Left cardiac atrium (tissue), 4 donors: ENCODE measurements around the gene OR7E24. TPM values are rescaled to one million over a fixed set of nuclear protein-coding genes. Genes with fewer than 3 reads are reported as not detected.
"Not testable (repeated sequence)": the region's sequence is repeated elsewhere in the genome, so short reads cannot be mapped to it uniquely, and the experiment has no call there.

Source experiments
- ATAC-seq, 2 donors: fragments of 200-7000 bp; cut with Tn5 transposase; one replicate each; pipeline ENCODE4 v1.9.1; 2020; ENCODE audit warnings: mild to moderate bottlenecking in 2 of 2, moderate library complexity in 2 of 2
- DNase-seq: peaks from one replicate; pipeline ENCODE4 v3.0.0-alpha.2; 2020
- intact Hi-C, 2 donors: fragments of 100-400 bp; cut with DNase I; formaldehyde crosslinking; loops; one replicate each; pipeline versions ENCODE4 v1.14.1 to v1.15.1; 2022 to 2023
- long read RNA-seq: library from polyadenylated mRNA; unstranded; transcript quantifications from one replicate; pipeline ENCODE4 v2.0.0, GENCODE V29; 2021
- total RNA-seq, 2 donors: library from RNA; stranded (reverse); fragmentation: NEBNext Ultra II Directional; extraction: Animal tissue kit (Norgen Biotek cat#: 25700); gene quantifications; one replicate each; pipeline ENCODE4 v1.2.1, GENCODE V29; 2021
- donor health status: DM: no; HTN: yes; CAD: no.
- donor health status: DM: no; HTN: yes; CAD: no; lungs with severe emphysema.
- donor health status: DM: yes; HTN: yes; CAD: no.
- donor health status: Dilated cardiomyopathy.

Gene OR7E24
- total RNA-seq: not detected
- long read RNA-seq: 0 reads

DNA sequence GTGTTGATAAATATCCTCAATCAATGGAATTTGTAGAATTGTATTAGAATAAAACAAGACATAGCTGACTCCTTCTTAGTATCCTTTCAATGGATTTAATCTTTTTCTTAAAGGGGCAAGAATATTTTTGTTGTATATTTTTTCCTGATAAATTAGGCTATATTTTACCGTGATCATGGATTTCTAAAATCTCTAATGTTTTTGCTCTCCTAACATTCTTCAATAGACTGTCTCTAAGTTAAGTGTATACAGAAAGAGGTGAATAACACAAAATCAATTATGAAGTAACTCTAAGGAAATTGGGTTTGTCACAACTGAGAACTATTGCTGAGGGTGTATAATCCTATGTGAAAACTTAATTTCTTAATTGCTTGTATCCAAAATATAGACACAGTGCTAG is at the start of gene OR7E24:
Gene OR7E24, plus strand, starts transcription at position 301 of the 400 bp plus-strand sequence. CDS start 114 bp downstream, outside the sequence.
- intact Hi-C loops: no loop called here
- ATAC-seq: no peak
- DNase-seq: no peak

DNA sequence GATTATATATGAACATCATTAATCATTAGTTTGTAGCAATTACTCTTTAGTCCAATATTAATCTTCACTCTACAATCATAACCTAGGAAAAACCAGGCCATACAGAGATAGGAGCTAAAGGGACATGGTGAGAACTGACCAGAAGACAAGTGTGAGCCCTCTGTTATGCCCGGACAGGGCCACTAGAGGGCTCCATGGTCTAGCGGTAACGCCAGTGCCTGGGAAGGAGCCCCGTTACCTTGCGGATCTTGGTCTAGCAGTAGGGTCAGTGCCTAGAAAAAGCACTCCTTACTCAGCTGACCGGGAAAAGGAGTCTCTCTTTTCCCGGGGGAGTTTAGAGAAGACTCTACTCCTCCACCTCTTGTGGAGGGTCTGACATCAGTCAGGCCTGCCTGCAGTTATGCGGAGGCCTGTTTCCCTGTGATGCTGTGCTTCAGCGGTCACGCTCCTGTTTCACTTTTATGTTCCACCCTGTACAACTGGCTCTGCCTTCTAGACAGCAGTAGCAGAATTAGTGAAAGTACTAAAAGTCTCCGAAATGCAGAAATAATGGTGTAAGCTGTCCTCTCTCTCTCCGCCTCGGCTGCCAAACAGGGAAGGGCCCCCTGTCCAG is 45.1 kb upstream of the OR7E24 start:
- DNase-seq (peak; percentile 77), ATAC-seq (peak in 1 of 2 donors; percentile 81)
- intact Hi-C loops: loop anchor here in 1 of 2 donors (5.0 kb wide), 1 partner anchor 592 kb away; no protein-coding TSS in a partner anchor

GRCh38 chr19:9219489-9219888 is 31.2 kb upstream of the OR7E24 start, which contains the start of gene OR7D4:
OR7D4 (minus strand) TSS chr19:9219589; CDS start chr19:9214837, 4,752 bp downstream.
- intact Hi-C loops: no loop called here
- no peak for DNase-seq
- no peak for ATAC-seq

- intact Hi-C loops: no loop called here
- ATAC-seq (no peak), DNase-seq (no peak)
Observed at GRCh38 chr19:9251236-9251635, 506 bp downstream of the OR7E24 start.

- intact Hi-C loops, DNase-seq, ATAC-seq: not testable (repeated sequence)
Observed at GRCh38 chr19:9283485-9283884, 32.8 kb downstream of the OR7E24 start.

GRCh38 chr19:9289231-9289884 is 38.6 kb downstream of the OR7E24 start:
- ATAC-seq: no peak
- DNase-seq: no peak
- intact Hi-C loops: no loop called here

DNA sequence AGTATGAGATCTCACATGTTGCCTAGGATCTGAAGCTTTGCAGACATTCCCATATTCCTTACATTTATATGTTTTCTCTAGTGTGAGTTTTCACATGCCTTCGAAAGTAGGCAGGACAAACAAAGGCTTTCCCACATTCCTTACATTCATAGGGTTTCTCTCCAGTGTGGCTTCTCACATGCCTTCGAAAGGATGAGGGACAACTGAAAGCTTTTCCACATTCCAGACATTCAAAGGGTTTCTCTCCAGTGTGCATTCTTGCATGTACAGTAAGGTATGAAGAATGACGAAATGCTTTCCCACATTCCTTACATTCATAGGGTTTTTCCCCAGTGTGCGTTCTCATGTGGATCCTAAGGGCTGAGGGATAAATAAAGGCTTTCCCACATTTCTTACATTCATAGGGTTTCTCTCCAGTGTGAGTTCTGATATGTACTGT is 44.7 kb downstream of the OR7E24 start:
- intact Hi-C loops: no loop called here
- no peak for DNase-seq

GRCh38 chr19:9296336-9296735 is 45.6 kb downstream of the OR7E24 start:
- ATAC-seq (no peak), DNase-seq (no peak)
- intact Hi-C loops: no loop called here

More for the DNA sequence above, 44.7 kb downstream of the OR7E24 start:
- no peak for ATAC-seq

Other genes with a start within 250 kb of the OR7E24 start
- 1 to 10 TPM; 1.3 to 1.7 TPM for gene MUC16, start 240.5 kb upstream of the OR7E24 start, total RNA-seq
- gene OR1M1, start 163.9 kb upstream of the OR7E24 start, total RNA-seq: not detected
- not detected for gene OR7G2, start 143.5 kb upstream of the OR7E24 start, total RNA-seq
- gene OR7G1, start 135.2 kb upstream of the OR7E24 start, total RNA-seq: not detected
- not detected for gene OR7G3, start 124.0 kb upstream of the OR7E24 start, total RNA-seq
- gene ZNF317, start 110.5 kb upstream of the OR7E24 start, total RNA-seq: 10 to 100 TPM; 11.3 to 19.1 TPM
- gene OR7D2, start 72.0 kb upstream of the OR7E24 start, total RNA-seq: under 1 TPM in 1 of 2 donors, not detected in 1; 0.21 TPM
- gene OR7D4, start 31.3 kb upstream of the OR7E24 start, total RNA-seq: not detected
- 1 to 10 TPM; 3.0 to 4.3 TPM for gene ZNF699, start 58.9 kb downstream of the OR7E24 start, total RNA-seq
- 10 to 100 TPM; 13.6 to 14.7 TPM for gene ZNF559, start 73.2 kb downstream of the OR7E24 start, total RNA-seq
- gene ZNF177, start 112.1 kb downstream of the OR7E24 start, total RNA-seq: 1 to 10 TPM; 1.8 TPM
- gene ZNF266, start 184.6 kb downstream of the OR7E24 start, total RNA-seq: 10 to 100 TPM; 10.8 to 12.1 TPM
- under 1 TPM in 1 of 2 donors, not detected in 1; 0.92 TPM for gene ZNF560, start 247.7 kb downstream of the OR7E24 start, total RNA-seq